ENCODE data around the gene MYO5A.

- TF ChIP-seq GATA2 (IDR thresholded peaks at IDR 0.05; ENCODE audit: low read depth, low read length) (no peak), GATA3 (IDR thresholded peaks at IDR 0.05; ENCODE audit: low read depth, low read length) (no peak)
Observed at GRCh38 chr15:52407374-52407773, 121.3 kb downstream of the MYO5A start.
